K562 (cell line): Measurements from ENCODE around the gene RET.

ENCODE experiments used
- CBFB ChIP-seq: sonication (generic); formaldehyde crosslinking; IDR thresholded peaks from 2 replicates; pipeline ENCODE4 v1.4.0; 2020; ENCODE audit warnings: mild to moderate bottlenecking, missing genetic modification reagents
- HDAC2 ChIP-seq: fragments of 450-650 bp; IDR thresholded peaks from 2 replicates; pipeline ENCODE4 v1.6.1; 2016; ENCODE audit warnings: mild to moderate bottlenecking
- MAFF ChIP-seq: IDR thresholded peaks from 2 replicates; pipeline ENCODE4 v1.6.1; 2012; ENCODE audit warnings: low read length, improper control_type of control experiment
- MEIS2 ChIP-seq: fragments of 450-650 bp; IDR thresholded peaks from 2 replicates; pipeline ENCODE4 v1.6.1; 2014; ENCODE audit warnings: mild to moderate bottlenecking; ENCODE audit not compliant: partially characterized antibody
- NCOR1 ChIP-seq: fragments of 450-650 bp; IDR thresholded peaks from 2 replicates; pipeline ENCODE4 v1.6.1; 2016; ENCODE audit warnings: mild to moderate bottlenecking, moderate library complexity
- NFATC3 ChIP-seq: fragments of 450-650 bp; IDR thresholded peaks from 2 replicates; pipeline ENCODE4 v1.6.1; 2017; ENCODE audit warnings: mild to moderate bottlenecking
- POLR2AphosphoS5 ChIP-seq: IDR thresholded peaks from 2 replicates; pipeline ENCODE4 v1.6.1; 2011; ENCODE audit warnings: mild to moderate bottlenecking, low read depth, low read length, moderate library complexity; ENCODE audit not compliant: control insufficient read depth, insufficient read depth
- POU5F1 ChIP-seq: fragments of 150-350 bp; IDR thresholded peaks from 2 replicates; pipeline ENCODE4 v1.6.1; 2014; ENCODE audit warnings: borderline replicate concordance, low read length, low read depth, mild to moderate bottlenecking; ENCODE audit not compliant: partially characterized antibody
- RNF2 ChIP-seq: sonication (generic); IDR thresholded peaks from 2 replicates; pipeline ENCODE4 v1.6.1; 2016
- STAT5B ChIP-seq: fragments of 250-450 bp; sonication (Bioruptor Pico); IDR thresholded peaks from 2 replicates; pipeline ENCODE4 v1.8.0; 2021; ENCODE audit warnings: mild to moderate bottlenecking, inconsistent platforms
- ZNF24 ChIP-seq: fragments of 450-650 bp; IDR thresholded peaks from 2 replicates; pipeline ENCODE4 v1.6.1; 2016
- TF ChIP-seq, protein P1 (sequence below), 3 experiments: IDR thresholded peaks in 2 of 3; conservative IDR thresholded peaks in 1 of 3; 2 replicates each; pipeline ENCODE4 v1.5.1; 2011 to 2012; ENCODE audit warnings: low read length in 3 of 3, mild to moderate bottlenecking in 3 of 3, control low read depth in 2 of 3, improper control_type of control experiment in 1 of 3, inconsistent platforms in 1 of 3, low read depth in 1 of 3, mixed read lengths in 1 of 3, moderate library complexity in 1 of 3; ENCODE audit not compliant: insufficient read depth in 2 of 3
- TF ChIP-seq, protein P2 (sequence below): sonication (generic); formaldehyde crosslinking; IDR thresholded peaks from 2 replicates; pipeline ENCODE4 v1.8.1; 2022; ENCODE audit warnings: missing genetic modification reagents
- TF ChIP-seq, protein P3 (sequence below): sonication (generic); formaldehyde crosslinking; IDR thresholded peaks from 2 replicates; pipeline ENCODE4 v1.9.0; 2022; ENCODE audit warnings: mild to moderate bottlenecking, missing genetic modification reagents

DNA sequence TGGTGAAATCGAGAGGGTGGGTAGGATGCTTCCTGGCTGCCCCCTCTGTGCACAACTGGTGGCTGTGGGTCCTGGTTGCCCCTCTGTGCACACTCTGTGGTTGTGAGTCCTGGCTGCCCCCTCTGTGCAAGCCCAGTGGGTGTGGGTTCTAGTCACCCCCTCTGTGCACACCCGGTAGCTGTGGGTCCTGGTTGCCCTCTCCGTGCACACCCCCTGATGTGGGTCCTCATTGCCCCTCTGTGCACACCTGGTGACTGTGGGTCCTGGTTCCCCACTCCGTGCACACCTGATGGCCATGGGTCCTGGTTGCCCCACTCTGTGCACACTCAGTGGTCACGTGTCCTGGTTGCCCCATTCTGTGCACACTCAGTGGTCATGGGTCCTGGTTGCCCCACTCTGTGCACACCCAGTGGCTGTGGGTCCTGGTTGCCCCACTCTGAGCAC is 20.3 kb upstream of the RET start:
- no peak for TF ChIP-seq CBFB (CRISPR knock-in tag)
- TF ChIP-seq, protein P1, sequence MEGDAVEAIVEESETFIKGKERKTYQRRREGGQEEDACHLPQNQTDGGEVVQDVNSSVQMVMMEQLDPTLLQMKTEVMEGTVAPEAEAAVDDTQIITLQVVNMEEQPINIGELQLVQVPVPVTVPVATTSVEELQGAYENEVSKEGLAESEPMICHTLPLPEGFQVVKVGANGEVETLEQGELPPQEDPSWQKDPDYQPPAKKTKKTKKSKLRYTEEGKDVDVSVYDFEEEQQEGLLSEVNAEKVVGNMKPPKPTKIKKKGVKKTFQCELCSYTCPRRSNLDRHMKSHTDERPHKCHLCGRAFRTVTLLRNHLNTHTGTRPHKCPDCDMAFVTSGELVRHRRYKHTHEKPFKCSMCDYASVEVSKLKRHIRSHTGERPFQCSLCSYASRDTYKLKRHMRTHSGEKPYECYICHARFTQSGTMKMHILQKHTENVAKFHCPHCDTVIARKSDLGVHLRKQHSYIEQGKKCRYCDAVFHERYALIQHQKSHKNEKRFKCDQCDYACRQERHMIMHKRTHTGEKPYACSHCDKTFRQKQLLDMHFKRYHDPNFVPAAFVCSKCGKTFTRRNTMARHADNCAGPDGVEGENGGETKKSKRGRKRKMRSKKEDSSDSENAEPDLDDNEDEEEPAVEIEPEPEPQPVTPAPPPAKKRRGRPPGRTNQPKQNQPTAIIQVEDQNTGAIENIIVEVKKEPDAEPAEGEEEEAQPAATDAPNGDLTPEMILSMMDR (IDR thresholded peaks at IDR 0.05 in 2 of 3, conservative IDR thresholded peaks at IDR 0.05 in 1 of 3; ENCODE audit: insufficient read depth in 2 of 3, low read depth in 1 of 3, low read length in 3 of 3), result no peak
- TF ChIP-seq, protein P2, sequence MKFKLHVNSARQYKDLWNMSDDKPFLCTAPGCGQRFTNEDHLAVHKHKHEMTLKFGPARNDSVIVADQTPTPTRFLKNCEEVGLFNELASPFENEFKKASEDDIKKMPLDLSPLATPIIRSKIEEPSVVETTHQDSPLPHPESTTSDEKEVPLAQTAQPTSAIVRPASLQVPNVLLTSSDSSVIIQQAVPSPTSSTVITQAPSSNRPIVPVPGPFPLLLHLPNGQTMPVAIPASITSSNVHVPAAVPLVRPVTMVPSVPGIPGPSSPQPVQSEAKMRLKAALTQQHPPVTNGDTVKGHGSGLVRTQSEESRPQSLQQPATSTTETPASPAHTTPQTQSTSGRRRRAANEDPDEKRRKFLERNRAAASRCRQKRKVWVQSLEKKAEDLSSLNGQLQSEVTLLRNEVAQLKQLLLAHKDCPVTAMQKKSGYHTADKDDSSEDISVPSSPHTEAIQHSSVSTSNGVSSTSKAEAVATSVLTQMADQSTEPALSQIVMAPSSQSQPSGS (CRISPR knock-in tag), result no peak
- no peak for TF ChIP-seq STAT5B (CRISPR knock-in tag)
- no peak for TF ChIP-seq RNF2
- no peak for TF ChIP-seq NFATC3
- TF ChIP-seq MEIS2, result no peak
- TF ChIP-seq ZNF24, result no peak
- no peak for TF ChIP-seq POLR2AphosphoS5
- TF ChIP-seq POU5F1, result no peak
- TF ChIP-seq, protein P3, sequence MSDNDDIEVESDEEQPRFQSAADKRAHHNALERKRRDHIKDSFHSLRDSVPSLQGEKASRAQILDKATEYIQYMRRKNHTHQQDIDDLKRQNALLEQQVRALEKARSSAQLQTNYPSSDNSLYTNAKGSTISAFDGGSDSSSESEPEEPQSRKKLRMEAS (CRISPR knock-in tag), result no peak
- TF ChIP-seq NCOR1, result no peak
- TF ChIP-seq MAFF, result no peak
- TF ChIP-seq HDAC2, result no peak
